HEK293T (cell line): ENCODE data around the gene MYO7A.

Experiments used
- CTCF ChIA-PET: fragments of 350-600 bp; formaldehyde crosslinking; extraction: SDS; loops from one replicate; lab custom pipeline; 2021; ENCODE audit warnings: antibody characterized with exemption, inconsistent platforms; lab: Yijun Ruan, JAX
- POLR2A ChIA-PET: fragments of 350-600 bp; formaldehyde crosslinking; extraction: SDS; loops from one replicate; lab custom pipeline; 2020; ENCODE audit warnings: antibody characterized with exemption, inconsistent platforms; lab: Yijun Ruan, JAX
- DNase-seq: peaks from one replicate; pipeline ENCODE4 v3.0.0; 2012; ENCODE audit warnings: mixed read lengths; ENCODE audit errors: extremely low spot score
- ARNT ChIP-seq: fragments of 450-650 bp; IDR thresholded peaks from 2 replicates; pipeline ENCODE4 v1.6.1; 2017; ENCODE audit warnings: mild to moderate bottlenecking
- CTBP1 ChIP-seq: fragments of 450-650 bp; IDR thresholded peaks from 2 replicates; pipeline ENCODE4 v1.6.1; 2016; ENCODE audit warnings: borderline replicate concordance
- FOXA1 ChIP-seq: fragments of 450-650 bp; IDR thresholded peaks from 2 replicates; pipeline ENCODE4 v1.6.1; 2016; ENCODE audit warnings: mild to moderate bottlenecking
- FOXK2 ChIP-seq: fragments of 450-650 bp; IDR thresholded peaks from 2 replicates; pipeline ENCODE4 v1.6.1; 2016; ENCODE audit warnings: mild to moderate bottlenecking
- HDGF ChIP-seq: fragments of 450-650 bp; IDR thresholded peaks from 2 replicates; pipeline ENCODE4 v1.6.1; 2017; ENCODE audit warnings: antibody characterized with exemption, borderline replicate concordance
- L3MBTL2 ChIP-seq: fragments of 450-650 bp; conservative IDR thresholded peaks from 2 replicates; pipeline ENCODE4 v1.6.1; 2016; ENCODE audit warnings: mild to moderate bottlenecking
- LEF1 ChIP-seq: fragments of 450-650 bp; IDR thresholded peaks from 2 replicates; pipeline ENCODE4 v1.6.1; 2017; ENCODE audit warnings: mild to moderate bottlenecking, borderline replicate concordance
- NFRKB ChIP-seq: fragments of 450-650 bp; IDR thresholded peaks from 2 replicates; pipeline ENCODE4 v1.6.1; 2016; ENCODE audit warnings: mild to moderate bottlenecking, moderate library complexity
- PKNOX1 ChIP-seq: fragments of 450-650 bp; IDR thresholded peaks from 2 replicates; pipeline ENCODE4 v1.6.1; 2016
- SP1 ChIP-seq: fragments of 450-650 bp; IDR thresholded peaks from 2 replicates; pipeline ENCODE4 v1.6.1; 2017
- SUZ12 ChIP-seq: fragments of 450-650 bp; IDR thresholded peaks from 2 replicates; pipeline ENCODE4 v1.6.1; 2016; ENCODE audit warnings: mild to moderate bottlenecking
- ZNF384 ChIP-seq: fragments of 450-650 bp; IDR thresholded peaks from 2 replicates; pipeline ENCODE4 v1.6.1; 2016

Gene MYO7A

GRCh38 chr11:77259641-77260040, 131.6 kb downstream of the MYO7A start:
- POLR2A ChIA-PET = no interaction called here
- DNase-seq = no peak
- CTCF ChIA-PET = no interaction called here
- TF ChIP-seq FOXK2 (no peak), FOXA1 (no peak), LEF1 (no peak), NFRKB (no peak), CTBP1 (no peak), SUZ12 (no peak), ARNT (no peak), HDGF (no peak), L3MBTL2 (no peak), PKNOX1 (no peak)

GRCh38 chr11:77262803-77263202, 134.8 kb downstream of the MYO7A start:
- no peak for DNase-seq
- TF ChIP-seq ARNT (no peak), NFRKB (no peak), SP1 (no peak), ZNF384 (no peak), SUZ12 (no peak), HDGF (no peak)
- ChIA-PET CTCF (interaction anchor here (0.6 kb wide), 1 partner anchor 48 kb away, joined by 3 read pairs; no protein-coding TSS in a partner anchor), POLR2A (no interaction called here)
